Measurements from ENCODE around the gene SLC22A1. TPM values are rescaled to one million over a fixed set of nuclear protein-coding genes. Genes with fewer than 3 reads are reported as not detected.
"Not testable (repeated sequence)": the region's sequence is repeated elsewhere in the genome, so short reads cannot be mapped to it uniquely, and the experiment has no call there.

SLC22A1 gene
- total RNA-seq, 2 experiments from 2014 or later: 0.25 to 0.67 TPM

DNA sequence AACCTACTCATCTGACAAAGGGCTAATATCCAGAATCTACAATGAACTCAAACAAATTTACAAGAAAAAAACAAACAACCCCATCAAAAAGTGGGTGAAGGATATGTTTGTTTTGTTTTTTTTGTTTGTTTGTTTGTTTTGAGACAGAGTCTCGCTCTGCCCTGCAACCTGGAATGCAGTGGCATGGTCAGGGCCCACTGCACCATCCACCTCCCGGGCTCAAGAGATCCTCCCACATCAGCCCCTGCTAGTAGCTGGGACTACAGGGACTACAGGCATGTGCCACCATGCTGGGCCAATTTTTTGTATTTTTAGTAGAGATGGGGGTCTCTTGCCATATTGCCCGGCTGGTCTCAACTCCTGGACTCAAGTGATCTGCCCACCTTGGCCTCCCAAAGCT, 44.3 kb downstream of the SLC22A1 start:
- H3K4me1 Mint-ChIP-seq; H3K9me3 Mint-ChIP-seq; POLR2A ChIA-PET; H3K27ac Mint-ChIP-seq; CTCF ChIA-PET; DNase-seq; H3K27me3 Mint-ChIP-seq; H3K36me3 Mint-ChIP-seq (ENCODE audit: low read depth); H3K4me3 Mint-ChIP-seq: not testable (repeated sequence)

- H3K9me3 Mint-ChIP-seq: no peaks in the 10 kb centered on the region
- POLR2A ChIA-PET: no interaction called here
- no peak overlapping the region for H3K4me3 Mint-ChIP-seq
- no peak for DNase-seq
- CTCF ChIA-PET: no interaction called here
- H3K27ac Mint-ChIP-seq: no peak overlapping the region
- no peaks in the 10 kb centered on the region for H3K4me1 Mint-ChIP-seq
- H3K27me3 Mint-ChIP-seq: peaks cover 9% of the 10 kb centered on the region
- no peaks in the 10 kb centered on the region for H3K36me3 Mint-ChIP-seq (ENCODE audit: low read depth)
These were observed 46.2 kb downstream of the SLC22A1 start for GRCh38 chr6:160167604-160168399.

- H3K9me3 Mint-ChIP-seq: no peaks in the 10 kb centered on the region
- no peak overlapping the region for H3K4me3 Mint-ChIP-seq
- no peaks in the 10 kb centered on the region for H3K36me3 Mint-ChIP-seq (ENCODE audit: low read depth)
- no peak for DNase-seq
- no peaks in the 10 kb centered on the region for H3K4me1 Mint-ChIP-seq
- no peak overlapping the region for H3K27ac Mint-ChIP-seq
- CTCF ChIA-PET: no interaction called here
- peaks cover 7% of the 10 kb centered on the region for H3K27me3 Mint-ChIP-seq
- POLR2A ChIA-PET: no interaction called here
These were observed 48.5 kb downstream of the SLC22A1 start for GRCh38 chr6:160170018-160170680.

- peaks cover 9% of the 10 kb centered on the region for H3K27me3 Mint-ChIP-seq
- CTCF ChIA-PET: no interaction called here
- POLR2A ChIA-PET: no interaction called here
- no peak overlapping the region for H3K4me3 Mint-ChIP-seq
- no peaks in the 10 kb centered on the region for H3K9me3 Mint-ChIP-seq
- no peaks in the 10 kb centered on the region for H3K4me1 Mint-ChIP-seq
- no peak overlapping the region for H3K27ac Mint-ChIP-seq
- no peak for DNase-seq
- H3K36me3 Mint-ChIP-seq (ENCODE audit: low read depth): no peaks in the 10 kb centered on the region
These were observed 51.1 kb downstream of the SLC22A1 start for GRCh38 chr6:160172704-160173103.

DNA sequence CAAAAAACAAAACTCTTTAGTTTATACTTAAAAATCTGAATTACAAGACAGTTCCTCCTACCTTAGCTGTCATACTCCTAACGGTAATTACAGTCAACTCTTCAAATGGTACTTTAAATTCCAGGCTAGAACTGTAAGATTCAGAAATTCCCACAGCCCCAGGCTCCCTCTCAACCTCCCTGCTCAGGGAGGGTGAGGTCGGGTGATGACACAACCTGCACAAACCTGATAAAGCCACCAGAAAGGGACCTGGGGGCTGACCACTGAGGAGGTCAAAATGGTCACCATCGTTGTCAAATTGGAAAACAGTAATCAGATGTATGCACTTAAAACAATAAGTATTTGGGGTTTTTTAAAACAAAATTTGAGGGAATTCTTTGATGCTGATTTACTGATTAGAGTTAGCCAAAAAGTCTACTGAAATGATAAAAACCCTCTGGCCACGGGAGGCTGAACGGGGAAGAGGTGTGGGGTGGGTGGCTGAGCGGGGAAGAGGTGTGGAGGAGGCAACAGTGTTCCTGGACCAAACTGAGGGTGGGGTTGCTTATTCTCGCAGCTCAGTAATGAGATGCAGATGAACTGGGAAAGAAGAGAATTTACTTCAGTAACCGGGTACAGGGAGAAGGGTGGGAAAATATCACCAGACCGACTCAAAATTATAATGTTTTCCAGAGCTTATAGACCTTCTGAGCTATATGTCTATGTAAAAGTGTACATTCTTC, 52.4 kb downstream of the SLC22A1 start:
- ChIA-PET CTCF (no interaction called here), POLR2A (no interaction called here)
- no peak overlapping the region for H3K4me3 Mint-ChIP-seq
- peaks cover 12% of the 10 kb centered on the region for H3K27me3 Mint-ChIP-seq
- no peaks in the 10 kb centered on the region for H3K4me1 Mint-ChIP-seq
- H3K36me3 Mint-ChIP-seq (ENCODE audit: low read depth): no peaks in the 10 kb centered on the region
- no peaks in the 10 kb centered on the region for H3K9me3 Mint-ChIP-seq
- DNase-seq: no peak
- H3K27ac Mint-ChIP-seq: no peak overlapping the region

DNA sequence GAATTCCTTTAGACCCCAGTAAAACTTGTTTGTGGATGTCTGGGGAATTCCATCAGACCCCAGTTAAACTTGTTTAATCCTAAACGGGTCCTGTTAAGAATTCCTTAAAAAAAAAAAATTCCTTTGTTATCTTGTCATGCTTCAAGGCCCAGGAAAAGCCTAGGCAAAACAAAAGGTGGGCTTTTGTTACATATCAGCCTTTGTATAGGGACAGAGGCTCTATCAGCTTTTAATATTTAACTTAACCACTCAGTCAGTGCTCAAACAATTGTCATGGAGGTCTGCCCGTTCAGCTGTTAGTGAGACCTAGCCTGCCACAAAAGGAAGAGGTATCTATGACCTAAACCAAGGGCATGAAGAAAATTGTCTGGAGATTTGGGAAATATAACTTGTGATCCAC, 53.1 kb downstream of the SLC22A1 start:
- Mint-ChIP-seq H3K4me3 (no peak overlapping the region), H3K27me3 (peaks cover 12% of the 10 kb centered on the region), H3K9me3 (no peaks in the 10 kb centered on the region), H3K4me1 (no peaks in the 10 kb centered on the region), H3K36me3 (ENCODE audit: low read depth) (no peaks in the 10 kb centered on the region), H3K27ac (no peak overlapping the region)
- DNase-seq: no peak
- CTCF ChIA-PET: no interaction called here
- POLR2A ChIA-PET: no interaction called here

DNA sequence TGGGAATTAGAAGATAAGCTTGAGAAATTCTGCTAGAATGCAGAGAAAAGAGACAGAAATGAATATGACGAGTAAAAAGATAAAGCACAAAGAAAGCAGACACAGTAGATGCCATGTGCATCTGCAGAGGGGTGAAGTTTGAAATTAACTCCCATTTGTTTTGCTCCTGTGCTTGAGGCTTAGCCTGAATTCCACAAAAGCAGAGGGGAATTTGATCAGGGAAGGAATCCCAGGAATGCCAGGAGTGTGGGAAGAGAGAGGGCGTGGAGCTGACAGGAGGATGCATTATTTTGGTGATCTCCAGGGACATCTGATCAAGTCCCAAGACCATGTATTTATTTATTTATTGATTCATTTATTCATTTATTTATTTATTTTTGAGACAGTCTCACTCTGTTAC, 55.6 kb downstream of the SLC22A1 start:
- Mint-ChIP-seq H3K9me3 (no peaks in the 10 kb centered on the region), H3K36me3 (ENCODE audit: low read depth) (no peaks in the 10 kb centered on the region), H3K27me3 (peaks cover 5% of the 10 kb centered on the region), H3K27ac (no peak overlapping the region), H3K4me3 (no peak overlapping the region), H3K4me1 (no peaks in the 10 kb centered on the region)
- CTCF ChIA-PET: no interaction called here
- POLR2A ChIA-PET: no interaction called here
- no peak for DNase-seq

DNA sequence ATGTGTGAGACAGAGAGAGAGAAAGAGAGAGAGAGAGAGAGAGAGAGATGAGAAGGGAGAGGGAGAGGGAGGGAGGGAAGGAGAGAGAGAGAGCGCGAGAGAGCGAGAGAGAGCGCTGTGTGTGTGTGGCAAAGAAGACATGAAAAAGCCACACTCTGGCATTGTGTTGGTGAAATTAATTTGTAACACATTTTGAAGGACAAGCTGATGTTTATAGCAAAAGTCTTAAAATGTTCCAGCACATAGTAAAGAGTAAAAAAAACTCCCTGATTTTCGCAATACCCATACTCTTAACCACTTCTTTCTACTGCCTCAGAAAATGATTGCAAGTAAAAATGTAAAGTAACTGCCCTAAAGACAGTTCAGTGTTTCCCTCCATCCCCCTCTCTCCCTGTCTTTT, 56.7 kb downstream of the SLC22A1 start:
- CTCF ChIA-PET: no interaction called here
- Mint-ChIP-seq H3K4me3 (no peak overlapping the region), H3K4me1 (no peaks in the 10 kb centered on the region), H3K27me3 (peaks cover 5% of the 10 kb centered on the region), H3K9me3 (no peaks in the 10 kb centered on the region), H3K27ac (no peak overlapping the region), H3K36me3 (ENCODE audit: low read depth) (no peaks in the 10 kb centered on the region)
- DNase-seq: no peak
- POLR2A ChIA-PET: no interaction called here

DNA sequence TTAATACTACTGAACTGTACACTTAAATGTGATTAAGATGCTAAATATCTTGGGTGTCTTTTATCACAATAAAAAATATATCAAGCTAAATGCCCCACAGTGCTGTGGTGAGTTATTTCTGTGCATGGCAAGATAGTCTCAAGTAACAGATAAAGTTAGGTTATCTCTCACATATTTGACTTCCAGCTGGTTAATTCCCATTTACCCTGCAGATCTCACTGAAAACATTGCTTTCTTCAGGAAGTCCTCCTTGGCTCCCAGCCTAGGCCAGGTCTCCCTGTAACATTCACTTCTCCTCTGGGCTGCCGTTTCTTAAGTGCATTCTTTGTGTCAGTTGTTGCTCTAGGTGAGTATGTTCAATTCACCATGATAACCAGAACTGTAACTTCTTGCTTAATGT, 59.1 kb downstream of the SLC22A1 start:
- no peak overlapping the region for H3K4me3 Mint-ChIP-seq
- no peaks in the 10 kb centered on the region for H3K36me3 Mint-ChIP-seq (ENCODE audit: low read depth)
- DNase-seq: no peak
- POLR2A ChIA-PET: no interaction called here
- peaks cover 5% of the 10 kb centered on the region for H3K27me3 Mint-ChIP-seq
- no peak overlapping the region for H3K27ac Mint-ChIP-seq
- H3K9me3 Mint-ChIP-seq: no peaks in the 10 kb centered on the region
- no peaks in the 10 kb centered on the region for H3K4me1 Mint-ChIP-seq
- CTCF ChIA-PET: no interaction called here

DNA sequence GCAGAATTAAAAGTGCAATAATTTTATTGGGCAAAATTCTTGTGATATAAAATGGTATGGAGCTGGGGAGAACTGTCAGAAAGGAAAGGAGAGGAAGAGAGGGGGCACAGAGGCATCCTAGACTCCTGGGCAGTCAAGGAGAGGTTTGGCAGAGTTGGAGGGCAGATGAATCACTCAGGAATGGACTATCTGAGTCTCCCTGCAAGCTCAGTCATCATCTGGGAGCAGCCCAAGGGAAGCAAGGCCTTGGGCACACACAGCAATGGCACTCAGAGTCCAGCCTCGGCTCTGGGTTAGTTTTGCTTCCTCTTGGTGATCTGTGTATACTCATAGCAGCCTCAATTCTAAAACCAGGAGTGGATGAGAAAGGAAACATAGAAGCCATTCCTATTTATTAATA, 67.2 kb downstream of the SLC22A1 start:
- Mint-ChIP-seq H3K4me1 (no peaks in the 10 kb centered on the region), H3K36me3 (ENCODE audit: low read depth) (peaks cover 2% of the 10 kb centered on the region), H3K9me3 (peaks cover 19% of the 10 kb centered on the region)

GRCh38 chr6:160190081-160190480, 68.5 kb downstream of the SLC22A1 start:
- CTCF ChIA-PET: no interaction called here
- Mint-ChIP-seq H3K36me3 (ENCODE audit: low read depth) (peaks cover 2% of the 10 kb centered on the region), H3K4me1 (no peaks in the 10 kb centered on the region), H3K27ac (no peak overlapping the region), H3K4me3 (no peak overlapping the region), H3K27me3 (peaks cover 7% of the 10 kb centered on the region), H3K9me3 (peaks cover 29% of the 10 kb centered on the region)
- POLR2A ChIA-PET: no interaction called here
- DNase-seq: no peak

More for the DNA sequence above, 67.2 kb downstream of the SLC22A1 start:
- ChIA-PET CTCF (no interaction called here), POLR2A (no interaction called here)
- Mint-ChIP-seq H3K27ac (no peak overlapping the region), H3K4me3 (no peak overlapping the region), H3K27me3 (peaks cover 6% of the 10 kb centered on the region)
- DNase-seq: no peak

DNA sequence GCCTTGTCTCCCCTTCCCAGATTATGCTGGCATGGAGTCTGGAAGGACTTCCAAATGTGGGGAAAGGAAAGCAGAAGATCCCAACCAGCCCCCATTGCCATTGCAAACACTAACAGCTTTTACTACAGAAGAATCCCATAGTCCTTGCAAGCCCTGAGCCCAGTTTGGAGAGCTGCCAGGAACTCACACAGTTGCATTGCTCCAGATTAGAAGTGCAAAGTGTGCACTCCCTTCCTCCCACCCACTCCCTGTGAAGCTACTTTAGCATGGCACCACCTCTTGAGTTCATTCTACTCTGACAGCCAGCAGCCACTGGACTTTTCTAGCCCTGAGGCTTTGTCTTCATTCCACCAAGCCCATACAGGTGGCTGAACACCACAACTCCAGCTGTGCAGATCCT, 69.4 kb downstream of the SLC22A1 start:
- Mint-ChIP-seq H3K9me3 (peaks cover 29% of the 10 kb centered on the region), H3K4me3 (no peak overlapping the region), H3K4me1 (no peaks in the 10 kb centered on the region), H3K27ac (no peak overlapping the region), H3K36me3 (ENCODE audit: low read depth) (peaks cover 2% of the 10 kb centered on the region), H3K27me3 (peaks cover 4% of the 10 kb centered on the region)
- no peak for DNase-seq
- CTCF ChIA-PET: no interaction called here
- POLR2A ChIA-PET: no interaction called here

DNA sequence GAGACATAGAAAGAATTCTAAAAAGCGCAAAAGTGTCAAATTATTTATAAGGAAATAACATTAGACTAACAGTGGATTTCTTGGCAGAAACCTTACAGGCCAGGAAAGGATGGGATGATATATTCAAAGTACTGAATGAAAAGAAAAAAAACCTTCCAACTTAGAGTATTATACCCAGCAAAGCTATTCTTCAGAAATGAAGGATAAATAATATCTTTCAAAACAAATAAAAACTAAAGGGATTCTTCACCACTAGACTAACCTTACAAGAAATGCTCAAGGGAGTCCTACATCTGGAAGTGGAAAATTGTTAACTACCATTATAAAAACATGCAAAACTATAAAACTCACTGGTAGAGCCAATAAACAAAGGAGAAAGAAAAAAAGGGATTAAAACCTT, 71.2 kb downstream of the SLC22A1 start:
- Mint-ChIP-seq H3K4me3 (no peak overlapping the region), H3K4me1 (no peaks in the 10 kb centered on the region), H3K27ac (no peak overlapping the region), H3K9me3 (peaks cover 29% of the 10 kb centered on the region), H3K27me3 (peaks cover 6% of the 10 kb centered on the region), H3K36me3 (ENCODE audit: low read depth) (peaks cover 2% of the 10 kb centered on the region)
- ChIA-PET CTCF (no interaction called here), POLR2A (no interaction called here)
- no peak for DNase-seq
